ENCODE measurements around the gene DHX57. TPM values are rescaled to one million over a fixed set of nuclear protein-coding genes. Genes with fewer than 3 reads are reported as not detected.
A peak's percentile ranks its signal among the peaks of the same experiment; 100 is the strongest.

Gene DHX57
- total RNA-seq (2014; rRNA removed; shearing (Covaris generic)) = 9.6 and 24.5 TPM in 2 replicates

- Histone ChIP-seq H3K4me3 (peak within 1 kb of the TSS; percentile 72), H3K36me3 (no peaks in the 10 kb centered on the region), H3K27me3 (replicated peaks) (no peaks in the 10 kb centered on the region), H3K9me3 (replicated peaks) (no peaks in the 10 kb centered on the region), H3K4me1 (replicated peaks) (peaks cover 13% of the 10 kb centered on the region; the same call in 1 of the 2 replicates), H3K27ac (no peak within 1 kb of the TSS)
- DNase-seq (ENCODE audit: low read depth in 1 of 2, low spot score in 2 of 2) = peak; percentile 76 to 83
These were observed at the start of gene DHX57, which contains the start of gene MORN2 for GRCh38 chr2:38875576-38876367. Gene DHX57 (minus strand): TSS chr2:38875934. CDS start chr2:38868405, 7,529 bp downstream. Gene MORN2 (plus strand): TSS chr2:38875976.

GRCh38 chr2:38922902-38923301 is 47.2 kb upstream of the DHX57 start:
- Histone ChIP-seq H3K27ac (no peak overlapping the region), H3K36me3 (no peaks in the 10 kb centered on the region), H3K9me3 (replicated peaks) (no peaks in the 10 kb centered on the region), H3K27me3 (replicated peaks) (no peaks in the 10 kb centered on the region; the same call in none of the 2 replicates), H3K4me1 (replicated peaks) (no peaks in the 10 kb centered on the region), H3K4me3 (no peak overlapping the region)
- no peak for DNase-seq (ENCODE audit: low read depth in 1 of 2, low spot score in 2 of 2)

DNA sequence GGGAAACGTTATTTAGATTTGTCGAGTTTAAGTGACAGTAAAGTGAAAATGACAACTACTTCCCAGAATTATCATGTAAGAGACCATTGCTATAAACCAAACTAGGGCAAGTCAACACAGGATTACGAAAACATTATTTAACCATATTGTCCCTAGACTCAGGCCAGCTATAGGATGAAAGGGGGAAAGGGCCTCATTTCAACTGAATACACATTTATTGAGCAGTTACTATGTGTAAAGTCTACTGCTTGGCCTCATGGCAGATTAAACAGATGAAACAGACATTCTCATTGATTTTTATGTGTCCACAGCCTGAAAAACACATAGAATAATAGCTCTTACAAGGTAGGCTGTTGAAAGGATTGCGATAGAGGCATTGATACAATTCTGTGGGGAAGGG is 46.7 kb upstream of the DHX57 start:
- no peak for DNase-seq (ENCODE audit: low read depth in 1 of 2, low spot score in 2 of 2)

DNA sequence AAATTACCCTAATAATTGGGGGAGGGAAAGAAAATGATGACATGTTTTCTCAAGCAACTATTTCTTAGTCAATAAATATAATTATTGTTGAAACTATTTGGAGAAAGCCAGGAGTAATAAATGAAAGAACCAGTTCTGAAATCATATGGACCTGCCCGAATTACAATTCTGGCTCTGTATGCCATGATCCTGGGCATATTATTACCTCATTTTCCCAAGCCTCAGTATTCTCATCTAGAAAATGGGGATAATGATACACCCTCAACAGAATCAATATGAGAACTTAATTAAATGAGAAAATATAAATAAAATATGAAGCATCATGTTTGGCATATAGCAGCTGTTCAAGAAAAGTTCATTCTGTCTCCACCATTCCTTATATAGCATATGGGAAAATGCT is 36.9 kb upstream of the DHX57 start:
- Histone ChIP-seq H3K4me3 (no peak overlapping the region), H3K27me3 (replicated peaks) (no peaks in the 10 kb centered on the region), H3K9me3 (replicated peaks) (no peaks in the 10 kb centered on the region), H3K27ac (no peak overlapping the region), H3K4me1 (replicated peaks) (no peaks in the 10 kb centered on the region), H3K36me3 (no peaks in the 10 kb centered on the region)
- no peak for DNase-seq (ENCODE audit: low read depth in 1 of 2, low spot score in 2 of 2)

More for the DNA sequence above, 46.7 kb upstream of the DHX57 start:
- no peaks in the 10 kb centered on the region; the same call in 1 of the 2 replicates for H3K27me3 ChIP-seq (replicated peaks)
- no peaks in the 10 kb centered on the region for H3K36me3 ChIP-seq
- H3K9me3 ChIP-seq (replicated peaks) = no peaks in the 10 kb centered on the region
- no peak overlapping the region for H3K4me3 ChIP-seq
- H3K4me1 ChIP-seq (replicated peaks) = no peaks in the 10 kb centered on the region
- H3K27ac ChIP-seq = no peak overlapping the region

DNA sequence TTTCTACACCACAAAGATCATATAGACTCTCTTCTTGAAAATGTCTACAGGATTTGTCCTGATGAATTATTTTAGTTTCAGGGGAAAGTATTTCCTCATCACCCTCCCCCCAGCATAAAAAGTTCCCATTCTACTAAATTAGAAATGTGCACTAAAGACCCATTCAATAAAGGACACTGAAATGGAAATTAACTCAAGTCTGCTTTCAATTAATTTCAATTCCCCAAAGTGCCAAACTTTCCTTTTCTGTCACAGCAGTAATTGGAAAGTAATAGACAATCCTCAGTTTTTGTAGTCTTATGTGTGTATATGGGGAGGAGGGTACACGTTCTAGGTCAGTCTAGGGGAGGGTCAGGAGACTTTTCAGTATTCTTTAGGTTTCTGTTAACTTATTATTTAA is 35.5 kb upstream of the DHX57 start:
- Histone ChIP-seq H3K27ac (no peak overlapping the region), H3K9me3 (replicated peaks) (no peaks in the 10 kb centered on the region)
- DNase-seq (ENCODE audit: low read depth in 1 of 2, low spot score in 2 of 2) = no peak

GRCh38 chr2:38909872-38910271 is 34.1 kb upstream of the DHX57 start:
- H3K27ac ChIP-seq = no peak overlapping the region
- no peak overlapping the region for H3K4me3 ChIP-seq
- no peaks in the 10 kb centered on the region for H3K36me3 ChIP-seq
- DNase-seq (ENCODE audit: low read depth in 1 of 2, low spot score in 2 of 2) = no peak
- H3K4me1 ChIP-seq (replicated peaks) = no peaks in the 10 kb centered on the region
- no peaks in the 10 kb centered on the region for H3K9me3 ChIP-seq (replicated peaks)
- H3K27me3 ChIP-seq (replicated peaks) = no peaks in the 10 kb centered on the region

More for the DNA sequence above, 35.5 kb upstream of the DHX57 start:
- no peaks in the 10 kb centered on the region for H3K36me3 ChIP-seq
- H3K4me3 ChIP-seq = no peak overlapping the region
- no peaks in the 10 kb centered on the region for H3K4me1 ChIP-seq (replicated peaks)
- no peaks in the 10 kb centered on the region for H3K27me3 ChIP-seq (replicated peaks)

DNA sequence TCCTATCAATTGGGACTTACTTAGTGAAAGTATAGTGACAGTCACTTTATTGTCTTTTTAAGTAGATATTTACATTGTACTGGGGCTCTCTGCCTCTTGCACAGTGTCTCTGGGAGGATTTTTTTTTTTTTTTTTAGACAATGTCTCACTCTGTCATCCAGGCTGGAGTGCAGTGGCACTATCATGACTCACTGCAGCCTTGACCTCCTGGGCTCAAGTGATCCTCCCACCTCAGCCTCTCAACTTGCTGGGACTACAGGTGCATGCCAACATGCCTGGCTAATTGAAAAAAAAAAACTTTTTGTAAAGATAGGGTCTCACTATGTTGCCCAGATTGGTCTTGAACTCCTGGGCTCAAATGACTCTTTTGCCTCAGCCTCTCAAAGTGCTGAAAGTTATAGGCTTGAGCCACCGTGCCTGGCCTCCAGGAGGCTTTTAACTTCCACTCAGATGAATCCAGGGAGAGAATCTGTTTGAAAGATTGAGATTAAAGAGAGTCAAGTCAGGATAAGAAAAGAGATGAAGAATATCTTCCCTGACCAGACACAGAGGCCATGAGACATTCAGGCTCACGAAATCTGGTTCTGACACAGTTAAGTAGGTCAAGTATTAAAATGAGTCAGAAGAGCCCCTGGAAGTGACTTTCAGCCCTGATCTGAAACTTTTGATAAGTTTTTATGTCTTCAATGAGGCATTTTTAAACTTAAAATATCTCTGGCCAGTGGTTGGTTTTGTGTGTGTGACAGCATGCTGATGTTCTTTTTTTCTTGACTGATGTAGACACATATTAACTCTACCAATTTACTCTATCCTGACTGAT is 32.2 kb upstream of the DHX57 start:
- no peak for DNase-seq (ENCODE audit: low read depth in 1 of 2, low spot score in 2 of 2)

GRCh38 chr2:38907242-38907641 is 31.5 kb upstream of the DHX57 start:
- H3K36me3 ChIP-seq = no peaks in the 10 kb centered on the region
- no peak overlapping the region for H3K27ac ChIP-seq
- H3K9me3 ChIP-seq (replicated peaks) = no peaks in the 10 kb centered on the region
- no peaks in the 10 kb centered on the region for H3K27me3 ChIP-seq (replicated peaks)
- no peak overlapping the region for H3K4me3 ChIP-seq
- DNase-seq (ENCODE audit: low read depth in 1 of 2, low spot score in 2 of 2) = no peak
- no peaks in the 10 kb centered on the region for H3K4me1 ChIP-seq (replicated peaks)

More for the DNA sequence above, 32.2 kb upstream of the DHX57 start:
- Histone ChIP-seq H3K4me3 (no peak overlapping the region), H3K4me1 (replicated peaks) (no peaks in the 10 kb centered on the region), H3K27me3 (replicated peaks) (no peaks in the 10 kb centered on the region), H3K36me3 (no peaks in the 10 kb centered on the region), H3K9me3 (replicated peaks) (no peaks in the 10 kb centered on the region), H3K27ac (no peak overlapping the region)

DNA sequence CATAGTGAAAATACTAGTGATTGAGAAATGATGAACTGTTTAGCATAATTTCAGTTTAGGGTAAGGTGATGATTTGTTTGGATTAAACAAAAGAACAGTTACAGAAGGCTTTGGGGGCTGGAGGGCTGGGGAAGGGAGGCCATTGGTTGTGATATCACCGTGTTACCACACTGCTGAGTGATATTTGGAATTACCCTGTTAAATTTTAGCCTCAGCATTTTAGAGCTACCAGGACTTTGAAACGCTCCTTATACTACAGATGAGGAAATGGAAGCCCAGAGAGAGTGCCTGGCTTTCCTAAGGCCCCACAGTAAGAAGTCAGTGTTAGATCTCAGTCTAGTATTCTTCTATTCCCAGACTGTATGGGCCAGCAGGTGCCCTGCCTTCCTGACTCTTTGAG is 29.5 kb upstream of the DHX57 start:
- Histone ChIP-seq H3K36me3 (no peaks in the 10 kb centered on the region), H3K27ac (no peak overlapping the region), H3K27me3 (replicated peaks) (no peaks in the 10 kb centered on the region), H3K4me1 (replicated peaks) (no peaks in the 10 kb centered on the region), H3K4me3 (no peak overlapping the region), H3K9me3 (replicated peaks) (no peaks in the 10 kb centered on the region)
- DNase-seq (ENCODE audit: low read depth in 1 of 2, low spot score in 2 of 2) = no peak

DNA sequence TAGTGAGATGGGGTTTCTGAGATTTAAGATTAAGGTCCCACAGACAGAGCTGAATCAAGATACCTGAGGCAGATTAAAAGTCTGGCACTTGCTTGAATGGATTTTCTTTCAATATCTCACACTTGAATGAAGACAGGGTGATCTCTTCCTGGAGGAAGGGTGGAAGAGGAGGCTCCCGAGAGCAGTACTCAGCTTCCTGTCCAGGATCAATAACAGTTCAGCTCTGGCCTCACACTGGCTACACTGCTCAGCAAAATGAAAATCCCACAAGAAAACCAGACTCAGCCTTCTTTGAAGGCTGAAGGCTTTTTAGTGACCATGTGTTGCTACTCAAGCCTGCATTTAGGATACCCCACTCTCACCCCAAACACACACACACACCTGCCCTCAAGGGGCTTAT is 25.0 kb upstream of the DHX57 start:
- H3K4me3 ChIP-seq = no peak overlapping the region
- H3K4me1 ChIP-seq (replicated peaks) = no peaks in the 10 kb centered on the region
- H3K36me3 ChIP-seq = no peaks in the 10 kb centered on the region
- no peaks in the 10 kb centered on the region; the same call in none of the 2 replicates for H3K27me3 ChIP-seq (replicated peaks)
- DNase-seq (ENCODE audit: low read depth in 1 of 2, low spot score in 2 of 2) = no peak
- H3K27ac ChIP-seq = no peak overlapping the region
- no peaks in the 10 kb centered on the region for H3K9me3 ChIP-seq (replicated peaks)

DNA sequence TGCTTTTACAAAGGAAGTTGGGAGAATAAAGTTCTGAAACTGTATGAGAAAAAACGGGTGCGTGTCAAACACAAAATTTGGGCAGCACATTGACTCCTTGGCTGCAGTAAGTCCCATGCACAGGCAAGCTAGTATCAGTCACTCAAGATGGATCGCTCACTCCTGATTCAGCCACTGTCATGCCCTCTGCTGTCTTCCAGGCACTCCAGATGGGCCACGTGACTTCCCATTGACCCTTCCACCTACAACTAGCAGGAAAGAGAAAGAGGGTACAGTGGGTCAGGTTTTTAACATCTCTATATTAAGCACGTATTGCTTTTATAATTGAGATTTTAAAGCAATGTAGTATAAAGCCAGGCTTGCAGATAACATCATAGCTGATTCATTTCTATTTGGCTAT is 22.5 kb upstream of the DHX57 start:
- H3K9me3 ChIP-seq (replicated peaks) = no peaks in the 10 kb centered on the region
- H3K4me1 ChIP-seq (replicated peaks) = no peaks in the 10 kb centered on the region
- H3K36me3 ChIP-seq = no peaks in the 10 kb centered on the region
- peaks cover 4% of the 10 kb centered on the region for H3K27me3 ChIP-seq (replicated peaks)
- H3K4me3 ChIP-seq = no peak overlapping the region
- no peak overlapping the region for H3K27ac ChIP-seq
- no peak for DNase-seq (ENCODE audit: low read depth in 1 of 2, low spot score in 2 of 2)

DNA sequence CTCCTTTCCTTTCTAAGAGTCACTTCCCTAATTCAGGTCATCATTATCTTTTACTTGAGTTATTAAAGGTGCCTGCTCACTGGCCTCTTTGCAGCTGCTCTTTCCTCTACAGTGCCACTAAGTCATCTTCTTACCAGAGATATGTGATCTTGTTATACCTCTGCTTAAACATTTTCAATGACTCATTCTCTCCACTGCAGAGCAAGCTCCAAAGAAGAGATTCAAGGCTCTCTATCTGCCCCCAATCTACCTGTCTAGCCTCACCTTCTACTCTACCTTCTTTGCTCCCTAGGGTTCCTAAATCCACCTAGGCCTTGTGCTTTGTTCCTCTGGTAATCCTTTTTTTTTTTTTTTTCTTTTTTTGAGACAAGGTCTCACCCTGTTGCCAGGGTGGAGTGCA is 17.1 kb upstream of the DHX57 start:
- no peak for DNase-seq (ENCODE audit: low read depth in 1 of 2, low spot score in 2 of 2)
- H3K4me3 ChIP-seq = no peak overlapping the region
- H3K9me3 ChIP-seq (replicated peaks) = no peaks in the 10 kb centered on the region
- no peaks in the 10 kb centered on the region for H3K36me3 ChIP-seq
- H3K27ac ChIP-seq = no peak overlapping the region
- peaks cover 4% of the 10 kb centered on the region for H3K27me3 ChIP-seq (replicated peaks)
- H3K4me1 ChIP-seq (replicated peaks) = no peaks in the 10 kb centered on the region

- no peak for DNase-seq (ENCODE audit: low read depth in 1 of 2, low spot score in 2 of 2)
- Histone ChIP-seq H3K9me3 (replicated peaks) (no peaks in the 10 kb centered on the region), H3K36me3 (no peaks in the 10 kb centered on the region), H3K27ac (no peak within 1 kb of the TSS), H3K4me1 (replicated peaks) (no peaks in the 10 kb centered on the region), H3K4me3 (no peak within 1 kb of the TSS), H3K27me3 (replicated peaks) (no peaks in the 10 kb centered on the region; the same call in 1 of the 2 replicates)
These were observed 13.8 kb upstream of the DHX57 start, which contains the start of gene ARHGEF33 for GRCh38 chr2:38889575-38889974. Gene ARHGEF33 (plus strand): TSS chr2:38889875. CDS start chr2:38919448, 29,573 bp downstream.

GRCh38 chr2:38889045-38889444 is 13.3 kb upstream of the DHX57 start:
- H3K4me3 ChIP-seq = no peak overlapping the region
- H3K36me3 ChIP-seq = no peaks in the 10 kb centered on the region
- DNase-seq (ENCODE audit: low read depth in 1 of 2, low spot score in 2 of 2) = no peak
- H3K4me1 ChIP-seq (replicated peaks) = no peaks in the 10 kb centered on the region
- H3K9me3 ChIP-seq (replicated peaks) = no peaks in the 10 kb centered on the region
- H3K27me3 ChIP-seq (replicated peaks) = no peaks in the 10 kb centered on the region; the same call in 1 of the 2 replicates
- no peak overlapping the region for H3K27ac ChIP-seq

Data from SJSA1 (cell line).